GM21529 (cell line): ENCODE data around the gene COMT.

ENCODE experiments used
- ATAC-seq: cut with Tn5 transposase; IDR thresholded peaks from one replicate; pipeline ENCODE4 v1.9.1; 2021; ENCODE audit not compliant: unreplicated experiment

Gene COMT

GRCh38 chr22:19955241-19956128 lies 13.9 kb downstream of the COMT start:
- ATAC-seq: no peak

GRCh38 chr22:19957445-19957844 lies 15.9 kb downstream of the COMT start:
- no peak for ATAC-seq

- ATAC-seq: no peak
These were observed 16.8 kb downstream of the COMT start for GRCh38 chr22:19958083-19959042.

GRCh38 chr22:19959043-19959586 lies 17.5 kb downstream of the COMT start:
- ATAC-seq: no peak

GRCh38 chr22:19959587-19960490 lies 18.3 kb downstream of the COMT start:
- ATAC-seq: no peak

GRCh38 chr22:19960491-19961200 lies 19.1 kb downstream of the COMT start:
- no peak for ATAC-seq

- no peak for ATAC-seq
These were observed 19.6 kb downstream of the COMT start for GRCh38 chr22:19961201-19961580.

- no peak for ATAC-seq
These were observed 20.3 kb downstream of the COMT start for GRCh38 chr22:19961868-19962245.

GRCh38 chr22:19962246-19962908 lies 20.8 kb downstream of the COMT start:
- no peak for ATAC-seq

GRCh38 chr22:19962909-19963806 lies 21.6 kb downstream of the COMT start:
- ATAC-seq: no peak

- no peak for ATAC-seq
These were observed 22.5 kb downstream of the COMT start for GRCh38 chr22:19963863-19964642.

- ATAC-seq: no peak
These were observed 23.3 kb downstream of the COMT start for GRCh38 chr22:19964701-19965386.

GRCh38 chr22:19965771-19966709 lies 24.5 kb downstream of the COMT start:
- no peak for ATAC-seq

- ATAC-seq: no peak
These were observed 25.6 kb downstream of the COMT start for GRCh38 chr22:19966908-19967750.

- ATAC-seq: no peak
These were observed 26.4 kb downstream of the COMT start for GRCh38 chr22:19967850-19968449.
